ENCODE measurements around the gene KIAA0930.

KIAA0930 gene

GRCh38 chr22:45217806-45218205 lies 22.9 kb downstream of the KIAA0930 start:
- TF ChIP-seq CTCF (IDR thresholded peaks at IDR 0.05; ENCODE audit: control extremely low read depth, extremely low read depth, low read depth, missing control alignments), result no peak
- ChIA-PET CTCF (interaction anchor here (1.5 to 4.0 kb wide), 3 partner anchors 9 to 13 kb away, joined by 3 to 23 read pairs (median 6); no protein-coding TSS in a partner anchor), POLR2A (no interaction called here)
- no peak for DNase-seq (ENCODE audit: extremely low spot score)

GRCh38 chr22:45217345-45217744 lies 23.3 kb downstream of the KIAA0930 start:
- no peak for TF ChIP-seq CTCF (IDR thresholded peaks at IDR 0.05; ENCODE audit: control extremely low read depth, extremely low read depth, low read depth, missing control alignments)
- ChIA-PET POLR2A (no interaction called here), CTCF (interaction anchor here (1.5 to 1.9 kb wide), 2 partner anchors 10 to 12 kb away, joined by 3 to 6 read pairs; no protein-coding TSS in a partner anchor)
- no peak for DNase-seq (ENCODE audit: extremely low spot score)

GRCh38 chr22:45216133-45217003 lies 24.3 kb downstream of the KIAA0930 start:
- POLR2A ChIA-PET, result no interaction called here
- no peak for DNase-seq (ENCODE audit: extremely low spot score)
- CTCF ChIA-PET, result no interaction called here

GRCh38 chr22:45212992-45213751 lies 27.5 kb downstream of the KIAA0930 start:
- POLR2A ChIA-PET, result no interaction called here
- CTCF ChIA-PET, result no interaction called here
- TF ChIP-seq CTCF (IDR thresholded peaks at IDR 0.05; ENCODE audit: control extremely low read depth, extremely low read depth, low read depth, missing control alignments), result no peak
- DNase-seq (ENCODE audit: extremely low spot score), result no peak

More at GRCh38 chr22:45216133-45217003, 24.3 kb downstream of the KIAA0930 start:
- TF ChIP-seq CTCF (IDR thresholded peaks at IDR 0.05; ENCODE audit: control extremely low read depth, extremely low read depth, low read depth, missing control alignments), result no peak

GRCh38 chr22:45212306-45212709 lies 28.4 kb downstream of the KIAA0930 start:
- POLR2A ChIA-PET, result no interaction called here
- no peak for TF ChIP-seq CTCF (IDR thresholded peaks at IDR 0.05; ENCODE audit: control extremely low read depth, extremely low read depth, low read depth, missing control alignments)
- CTCF ChIA-PET, result no interaction called here
- no peak for DNase-seq (ENCODE audit: extremely low spot score)

- no peak for DNase-seq (ENCODE audit: extremely low spot score)
- no peak for TF ChIP-seq CTCF (IDR thresholded peaks at IDR 0.05; ENCODE audit: control extremely low read depth, extremely low read depth, low read depth, missing control alignments)
- CTCF ChIA-PET, result no interaction called here
- POLR2A ChIA-PET, result no interaction called here
Measured at GRCh38 chr22:45211848-45212247, 28.8 kb downstream of the KIAA0930 start.
